ENCODE data around the gene ZFP92. TPM values are rescaled to one million over a fixed set of nuclear protein-coding genes. Genes with fewer than 3 reads are reported as not detected.

The ZFP92 gene
- polyA plus RNA-seq, 5 donors = 0.78 to 1.2 (median 0.91) TPM

- no peak for DNase-seq
Measured at GRCh38 chrX:153454901-153455550, 43.8 kb downstream of the ZFP92 start.

DNA sequence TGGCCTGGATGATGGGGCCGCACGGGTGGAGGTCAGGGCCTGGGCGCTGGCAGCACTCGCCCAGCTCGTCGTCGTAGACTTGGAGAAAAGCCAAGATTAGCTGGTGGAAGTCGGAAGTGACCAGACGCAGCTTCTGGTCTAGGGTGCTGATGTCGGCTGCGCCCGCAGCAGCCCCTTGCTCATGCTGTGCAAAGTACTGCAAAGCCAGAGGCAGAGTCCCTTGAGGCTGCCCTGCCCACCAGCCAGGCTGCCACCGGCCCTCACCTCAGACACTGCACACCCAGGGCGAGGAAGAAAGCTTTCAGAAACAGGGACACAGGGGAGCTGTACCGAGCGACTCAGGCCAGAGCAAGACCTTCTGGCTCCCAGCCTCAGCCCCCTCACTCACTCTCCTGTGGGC lies 44.3 kb downstream of the ZFP92 start:
- DNase-seq = no peak

- no peak for DNase-seq
Measured at GRCh38 chrX:153456161-153456560, 44.9 kb downstream of the ZFP92 start.

DNA sequence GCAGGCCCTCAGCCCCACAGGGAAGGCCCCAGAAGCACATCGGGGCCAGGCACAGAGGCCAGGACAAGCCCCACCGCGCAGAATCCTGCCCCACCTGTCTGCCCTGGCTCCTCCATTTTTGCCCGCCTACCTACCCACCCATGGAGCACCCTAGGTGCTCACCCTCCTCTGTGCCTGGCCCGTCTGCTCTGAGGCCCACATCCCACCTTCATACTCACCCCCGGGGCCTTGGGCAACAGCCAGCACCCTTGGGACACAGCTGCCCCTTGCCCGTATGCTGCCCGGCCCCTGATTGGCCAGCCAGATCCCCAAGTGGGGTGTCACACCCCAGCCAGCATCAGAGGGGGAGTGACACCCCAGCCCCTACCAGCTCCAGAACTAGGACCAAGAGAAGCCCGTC lies 45.4 kb downstream of the ZFP92 start:
- DNase-seq = no peak

GRCh38 chrX:153457136-153457825 lies 46.0 kb downstream of the ZFP92 start:
- no peak for DNase-seq

DNA sequence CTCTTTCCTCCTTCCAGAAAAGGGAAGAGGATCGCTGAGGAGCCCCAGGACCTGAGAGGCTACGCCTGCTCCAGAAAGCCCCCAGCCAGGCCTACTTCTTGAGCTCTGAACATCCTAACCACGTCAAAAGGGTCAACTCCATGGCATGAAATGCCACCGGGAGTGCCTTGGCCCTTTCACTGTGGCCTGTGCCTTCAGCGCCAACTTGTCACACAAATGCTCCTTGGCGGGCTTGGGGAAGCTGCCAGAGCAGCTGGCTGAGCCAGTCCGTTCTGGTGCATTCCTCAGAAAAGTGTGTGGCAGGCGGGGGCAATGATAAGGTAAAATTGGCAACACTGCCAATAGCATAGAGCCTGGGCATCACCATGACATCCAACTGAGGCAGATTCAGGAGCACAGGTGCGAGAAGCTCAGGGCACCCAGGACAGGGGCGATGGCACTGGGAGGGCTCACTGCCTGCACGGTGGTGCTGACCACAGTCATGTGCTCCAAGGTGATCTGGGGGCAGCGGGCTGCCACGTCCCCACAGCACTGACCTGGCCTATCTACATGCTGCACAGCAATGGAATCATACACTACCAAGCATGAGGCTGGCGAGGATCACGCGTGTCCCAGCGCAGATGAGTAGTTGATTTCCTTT lies 46.7 kb downstream of the ZFP92 start:
- no peak for DNase-seq

- no peak for DNase-seq
Measured at GRCh38 chrX:153458476-153458875, 47.2 kb downstream of the ZFP92 start.

DNA sequence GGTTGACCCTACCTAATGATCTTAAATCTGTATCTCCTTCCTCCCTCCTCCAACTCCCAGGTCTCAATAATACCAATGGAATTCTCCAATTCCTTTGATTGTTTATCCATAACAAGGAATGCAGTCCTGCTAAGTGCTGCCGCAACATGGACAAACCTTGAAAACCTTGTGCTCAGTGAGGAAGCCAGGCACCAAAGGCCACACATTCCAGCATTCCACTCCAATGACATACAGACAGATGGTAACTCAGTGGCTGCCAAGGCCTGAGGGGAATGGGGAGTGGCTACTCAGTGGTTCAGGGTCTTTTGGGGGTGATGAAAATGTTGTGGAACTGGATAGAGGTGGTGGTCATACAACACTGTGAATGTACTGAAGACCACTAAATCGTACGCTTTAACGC lies 48.7 kb downstream of the ZFP92 start:
- no peak for DNase-seq

DNA sequence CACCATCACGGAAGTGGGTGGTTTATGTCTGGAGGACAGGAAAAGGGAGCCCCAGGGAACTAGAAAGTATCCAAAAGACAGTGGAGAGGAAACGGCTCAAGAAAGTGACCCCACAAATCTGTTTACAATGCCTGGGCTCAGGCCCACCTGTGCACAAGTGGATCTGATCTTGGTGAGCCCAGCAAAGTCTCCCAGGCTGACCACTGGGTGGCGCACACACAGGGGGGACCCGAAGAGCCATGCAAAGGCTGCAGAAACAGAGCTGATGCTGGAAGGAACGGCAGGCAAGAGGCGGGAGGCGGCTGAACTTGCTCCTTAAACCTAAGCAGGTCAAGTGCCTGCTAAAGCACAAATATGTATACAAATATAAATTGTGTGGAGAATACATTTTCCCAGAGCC lies 49.6 kb downstream of the ZFP92 start:
- DNase-seq = no peak

Other genes with a start within 250 kb of the ZFP92 start
- not detected for gene MAGEA1, start 232.2 kb upstream of the ZFP92 start, polyA plus RNA-seq (ENCODE audit: insufficient read depth in 1 of 5, insufficient read length in 5 of 5, low replicate concordance in 1 of 5)
- gene PNMA6F, start 89.7 kb upstream of the ZFP92 start, polyA plus RNA-seq (ENCODE audit: insufficient read depth in 1 of 5, insufficient read length in 5 of 5, low replicate concordance in 1 of 5) = not detected
- gene ZNF275, start 77.3 kb upstream of the ZFP92 start, polyA plus RNA-seq (ENCODE audit: insufficient read depth in 1 of 5, insufficient read length in 5 of 5, low replicate concordance in 1 of 5) = 10 to 100 TPM; 14.1 to 17.3 (median 15.2) TPM
- not detected for gene PNMA6E, start 10.1 kb upstream of the ZFP92 start, polyA plus RNA-seq (ENCODE audit: insufficient read depth in 1 of 5, insufficient read length in 5 of 5, low replicate concordance in 1 of 5)
- gene TREX2, start 34.6 kb downstream of the ZFP92 start, polyA plus RNA-seq (ENCODE audit: insufficient read depth in 1 of 5, insufficient read length in 5 of 5, low replicate concordance in 1 of 5) = 1 to 10 TPM in 1 of 5 donors, under 1 TPM in 4; 0.35 to 1.2 (median 0.76) TPM
- gene HAUS7, start 59.1 kb downstream of the ZFP92 start, polyA plus RNA-seq (ENCODE audit: insufficient read depth in 1 of 5, insufficient read length in 5 of 5, low replicate concordance in 1 of 5) = 10 to 100 TPM; 27.1 to 45.0 (median 36.5) TPM
- gene BGN, start 83.5 kb downstream of the ZFP92 start, polyA plus RNA-seq (ENCODE audit: insufficient read depth in 1 of 5, insufficient read length in 5 of 5, low replicate concordance in 1 of 5) = 100 to 1,000 TPM; 124 to 242 (median 164) TPM
- under 1 TPM; 0.17 to 0.43 (median 0.29) TPM for gene ATP2B3, start 106.2 kb downstream of the ZFP92 start, polyA plus RNA-seq (ENCODE audit: insufficient read depth in 1 of 5, insufficient read length in 5 of 5, low replicate concordance in 1 of 5)
- gene CCNQ, start 187.7 kb downstream of the ZFP92 start, polyA plus RNA-seq (ENCODE audit: insufficient read depth in 1 of 5, insufficient read length in 5 of 5, low replicate concordance in 1 of 5) = 10 to 100 TPM; 11.3 to 20.1 (median 12.6) TPM
- gene DUSP9, start 235.7 kb downstream of the ZFP92 start, polyA plus RNA-seq (ENCODE audit: insufficient read depth in 1 of 5, insufficient read length in 5 of 5, low replicate concordance in 1 of 5) = under 1 TPM in 3 of 5 donors, not detected in 2; 0.12 to 0.69 (median 0.45) TPM